NCI-H526 treated with DMSO at 0.1 percent for 48 hours (cell line): ENCODE data around the gene ITPK1.

Source experiments
- DNase-seq: peaks from one replicate; lab custom pipeline; 2025; lab: John Stamatoyannopoulos, UW

The ITPK1 gene

GRCh38 chr14:92968291-92969020 lies 147.3 kb downstream of the ITPK1 start:
- DNase-seq = no peak

GRCh38 chr14:92967346-92967926 lies 148.3 kb downstream of the ITPK1 start:
- no peak for DNase-seq

GRCh38 chr14:92965281-92965680 lies 150.4 kb downstream of the ITPK1 start:
- no peak for DNase-seq

GRCh38 chr14:92964124-92965109 lies 151.3 kb downstream of the ITPK1 start:
- no peak for DNase-seq

GRCh38 chr14:92963301-92964123 lies 152.2 kb downstream of the ITPK1 start:
- no peak for DNase-seq

DNA sequence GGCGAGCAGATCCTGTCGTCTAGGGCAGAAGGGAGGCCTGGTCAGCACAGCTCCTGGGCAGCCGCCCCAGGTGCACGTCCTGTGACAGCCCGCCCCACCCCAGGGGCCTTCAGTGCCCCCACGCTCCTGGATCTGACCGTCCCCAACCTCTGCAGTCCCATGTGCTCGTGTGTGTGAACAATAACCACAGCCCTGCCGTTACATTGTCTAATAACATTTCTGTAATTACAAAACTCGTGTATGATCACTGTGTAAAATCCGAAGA lies 153.0 kb downstream of the ITPK1 start:
- DNase-seq = no peak

- DNase-seq = no peak
Measured at GRCh38 chr14:92962031-92962830, 153.5 kb downstream of the ITPK1 start.

DNA sequence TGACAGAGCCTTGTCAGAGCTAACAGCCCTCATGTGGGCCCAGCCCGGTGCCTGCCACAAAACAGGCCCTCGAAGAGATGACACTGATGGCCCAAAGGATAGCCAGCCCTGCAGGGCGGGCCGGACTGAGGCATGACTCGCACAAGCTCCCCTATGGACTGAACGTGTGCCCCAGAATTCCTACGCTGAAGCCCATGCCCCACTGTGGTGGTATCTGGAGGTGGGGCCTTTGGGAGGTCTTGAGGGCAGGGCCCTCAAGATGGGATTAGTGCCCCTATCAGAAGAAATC lies 154.2 kb downstream of the ITPK1 start:
- no peak for DNase-seq

DNA sequence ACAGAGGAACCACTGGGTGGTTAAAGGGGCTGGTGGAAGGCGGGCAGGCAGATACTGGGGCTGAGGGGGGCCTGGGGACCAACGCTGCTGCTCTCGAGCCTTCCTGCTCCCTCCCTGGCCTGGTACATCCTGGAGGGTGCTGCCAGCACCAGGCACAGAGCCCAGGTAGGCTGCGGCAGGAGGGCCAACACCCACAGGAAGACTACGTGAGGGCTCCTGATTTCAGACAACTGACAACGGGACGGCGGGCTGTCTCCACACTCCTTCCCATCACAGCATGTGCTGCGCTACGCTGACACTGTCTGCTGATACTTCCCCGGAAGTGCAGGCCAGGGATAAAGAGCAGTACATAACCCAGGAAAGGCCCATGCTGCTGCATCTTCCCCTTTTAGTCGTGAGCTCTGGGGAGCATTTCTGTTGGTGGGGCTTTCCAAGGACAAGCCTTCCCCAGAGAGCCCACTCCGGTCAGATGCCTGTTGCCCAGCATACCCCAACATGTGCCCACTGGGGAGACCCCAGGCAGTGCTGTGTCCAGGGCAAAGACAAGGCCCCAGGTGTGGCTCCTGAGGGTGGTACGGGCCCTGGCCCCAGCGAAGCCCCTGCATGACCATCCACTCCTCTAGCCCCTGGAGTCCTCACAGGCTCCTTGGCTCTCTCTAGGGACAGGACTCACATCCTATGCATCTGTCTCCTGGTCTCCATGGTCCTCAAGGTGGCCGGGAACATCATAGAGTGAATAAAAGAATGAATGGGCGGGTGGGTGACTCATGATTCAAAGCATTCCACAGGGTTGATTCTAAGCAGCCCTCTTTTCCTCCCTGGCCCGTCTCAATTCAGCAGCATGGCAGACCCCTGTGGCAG lies 154.8 kb downstream of the ITPK1 start:
- no peak for DNase-seq

DNA sequence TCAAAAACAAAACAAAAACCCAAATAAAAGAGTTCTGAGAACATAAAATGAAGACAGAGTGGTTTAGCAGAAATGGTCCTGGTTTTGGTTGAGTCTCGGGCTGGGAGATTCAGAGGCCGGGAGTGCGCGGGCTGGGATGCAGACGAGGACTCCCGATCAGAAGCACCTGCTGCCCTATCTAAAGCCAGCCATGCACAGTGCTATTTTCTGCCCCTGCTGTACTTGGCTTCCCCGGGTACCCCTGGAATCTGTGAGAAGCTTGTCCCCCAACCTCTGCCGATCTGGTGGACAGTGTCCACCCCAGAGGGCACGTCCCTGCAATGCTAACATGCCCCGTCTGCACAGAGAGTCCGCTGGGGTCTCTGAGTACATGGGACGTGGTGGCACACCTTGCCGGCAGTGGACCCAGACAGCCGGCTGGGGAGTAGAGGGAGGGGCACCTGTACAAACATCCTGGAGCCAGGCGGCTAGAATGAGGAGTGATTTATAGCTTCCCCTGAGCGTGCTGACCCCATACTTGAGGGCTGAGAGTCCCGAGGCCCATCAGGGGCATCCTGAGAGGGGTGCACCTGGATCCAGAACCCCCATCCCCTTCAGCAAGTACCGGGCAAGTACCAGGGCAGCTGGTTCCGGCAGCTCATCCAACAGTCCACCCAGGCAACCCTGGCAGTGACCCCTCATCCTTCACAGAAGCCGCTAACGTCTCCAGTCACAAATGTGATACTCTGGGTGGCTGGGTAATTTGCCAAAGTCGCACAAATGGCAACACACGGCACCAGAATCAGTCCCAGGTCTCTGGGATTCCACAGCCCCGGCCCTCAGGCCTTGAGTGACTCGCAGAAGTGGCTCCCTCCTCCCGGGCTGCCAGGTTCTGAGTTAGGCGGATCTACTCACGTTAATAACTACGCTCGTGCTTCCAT lies 155.7 kb downstream of the ITPK1 start:
- no peak for DNase-seq

GRCh38 chr14:92959189-92959531 lies 156.6 kb downstream of the ITPK1 start:
- DNase-seq = no peak

DNA sequence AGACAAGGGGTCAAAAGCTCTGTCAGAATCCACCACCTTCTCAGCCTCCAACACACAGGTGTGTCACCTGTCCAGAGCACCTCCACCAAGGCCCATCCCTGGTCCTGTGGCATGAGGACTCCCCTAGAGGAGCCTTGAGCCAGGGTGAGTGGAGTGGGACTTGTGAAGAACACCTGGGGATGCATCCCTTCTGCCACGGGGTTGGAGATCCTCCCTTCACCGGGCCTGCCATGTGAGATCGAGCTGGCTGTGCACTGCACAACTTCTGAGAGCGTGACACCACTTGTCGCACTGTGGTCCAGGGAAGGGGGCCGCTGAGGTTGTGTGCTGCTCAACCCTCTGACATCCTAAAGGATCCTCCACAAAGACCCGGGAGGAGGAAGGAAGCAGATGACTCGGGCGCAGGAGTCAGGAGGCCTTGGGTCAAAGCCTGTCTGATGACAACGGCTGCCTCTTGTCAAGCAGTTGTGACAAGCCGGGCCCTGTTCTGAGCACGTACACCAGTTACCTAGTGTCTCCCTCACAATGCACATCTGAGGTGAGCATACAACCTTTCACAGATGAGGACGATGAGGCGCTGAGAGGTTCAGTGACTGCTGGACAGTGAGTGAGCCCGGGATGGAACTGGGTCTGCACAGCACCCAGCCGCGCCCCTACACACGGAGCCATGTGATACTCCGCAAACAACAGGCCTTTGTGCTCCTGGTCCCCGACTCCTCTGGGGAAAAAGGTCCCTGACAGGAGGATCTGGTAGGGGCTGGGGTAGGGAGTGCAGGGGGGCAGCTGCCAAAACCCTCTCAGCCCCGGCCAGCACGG lies 157.1 kb downstream of the ITPK1 start:
- peak; percentile 2 for DNase-seq

- DNase-seq = no peak
Measured at GRCh38 chr14:92956961-92957360, 158.8 kb downstream of the ITPK1 start.

DNA sequence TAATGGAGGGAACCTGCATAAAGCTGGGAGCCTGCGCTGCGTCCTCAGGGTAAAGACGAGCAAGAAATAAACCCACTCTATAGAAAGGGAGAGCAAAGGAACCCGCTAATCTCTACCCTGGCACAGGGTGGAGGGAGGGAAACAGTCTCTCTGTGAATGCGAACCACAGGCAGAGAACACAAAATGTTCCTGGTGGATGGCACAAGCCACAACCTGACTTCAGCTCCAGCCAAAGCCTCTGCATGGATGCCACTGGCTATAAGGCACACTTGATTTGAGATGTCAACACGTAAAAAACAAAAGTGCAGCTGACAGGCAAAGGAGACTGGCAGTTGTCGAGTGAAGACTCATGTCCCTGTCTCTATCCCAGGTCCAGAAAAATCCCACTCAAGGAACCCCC lies 160.3 kb downstream of the ITPK1 start:
- no peak for DNase-seq

DNA sequence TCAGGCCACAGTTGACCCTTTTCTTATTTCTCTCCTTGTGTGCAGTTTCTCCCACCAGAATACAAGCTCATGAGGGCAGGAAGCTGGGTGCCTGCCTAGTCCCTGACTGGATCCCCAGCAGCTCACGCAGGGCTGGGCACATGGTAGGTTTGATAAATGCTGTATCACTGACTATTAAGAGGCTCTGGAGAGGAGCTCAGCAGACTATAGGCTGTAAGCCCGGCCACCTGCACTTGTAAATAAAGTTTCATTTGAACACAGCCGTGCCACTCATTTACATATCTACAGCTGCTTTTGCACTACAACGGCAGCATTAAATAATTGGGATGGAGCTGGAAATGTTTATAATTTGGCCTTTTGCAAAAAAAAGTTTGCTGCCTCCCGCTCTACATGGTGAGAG lies 160.8 kb downstream of the ITPK1 start:
- no peak for DNase-seq

- DNase-seq = no peak
Measured at GRCh38 chr14:92953526-92953925, 162.2 kb downstream of the ITPK1 start.

DNA sequence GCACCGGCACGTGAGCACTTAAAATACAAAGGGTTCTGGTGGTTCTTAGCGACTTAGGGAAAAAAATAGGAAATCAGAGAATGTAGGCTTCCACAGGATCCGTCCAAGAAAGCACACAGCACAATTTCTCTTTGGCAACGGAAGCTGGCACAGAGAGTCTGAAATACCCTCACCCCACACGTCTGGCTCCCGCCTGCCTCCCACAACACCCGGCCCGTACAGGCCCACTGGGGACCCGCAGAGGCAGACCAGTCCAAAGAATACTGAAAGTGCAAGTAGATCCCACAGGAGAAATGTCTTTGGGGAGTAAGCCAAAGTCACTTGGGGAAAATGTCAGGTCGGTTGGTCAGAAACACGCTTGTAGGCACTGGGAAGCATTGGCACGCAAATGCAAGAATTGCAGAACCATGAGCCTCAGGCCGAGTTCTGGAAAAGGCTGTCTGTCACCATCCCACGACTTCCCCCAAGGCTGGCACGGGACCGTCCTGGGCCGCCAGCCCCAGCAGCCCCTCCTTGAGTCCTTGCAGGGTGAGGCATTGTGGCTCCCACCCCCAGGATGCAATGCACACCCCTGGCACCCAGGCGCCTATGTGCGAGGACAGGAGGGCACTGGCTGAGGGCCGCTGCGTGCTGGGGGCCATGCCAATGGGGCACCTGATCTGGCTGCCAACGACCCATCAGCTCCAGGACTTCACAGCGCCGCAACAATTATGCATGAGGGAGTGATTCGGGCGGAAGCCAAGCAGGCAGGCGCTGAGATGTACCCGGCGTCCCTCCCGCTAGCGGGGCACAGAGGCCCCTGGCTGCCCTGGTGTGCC lies 163.0 kb downstream of the ITPK1 start:
- no peak for DNase-seq
